Stomach (tissue), 9 donors: ENCODE data around the gene TRAF3IP1. TPM values are rescaled to one million over a fixed set of nuclear protein-coding genes. Genes with fewer than 3 reads are reported as not detected.

Source experiments
- DNase-seq, 2 donors: peaks; one replicate each; pipeline versions ENCODE4 v3.0.0 to v3.0.0-alpha.2; 2013 to 2019
- H3K27ac ChIP-seq, 5 donors: fragments of 200-600 bp in 4 of 5; sonication (generic) in 4 of 5; one replicate each; pipeline ENCODE4 v1.5.1; 2013 to 2019; ENCODE audit warnings: mild to moderate bottlenecking in 1 of 5, moderate library complexity in 1 of 5
- H3K27me3 ChIP-seq, 3 donors: fragments of 200-600 bp; sonication (generic); one replicate each; pipeline ENCODE4 v1.5.1; 2017 to 2019; ENCODE audit warnings: mixed run types in 1 of 3
- H3K36me3 ChIP-seq, 4 donors: fragments of 200-600 bp; sonication (generic); 1 replicate in 3 of 4; 2 replicates in 1 of 4; pipeline ENCODE4 v1.5.1; 2016 to 2019
- H3K4me1 ChIP-seq, 4 donors: fragments of 200-600 bp; sonication (generic); one replicate each; pipeline ENCODE4 v1.5.1; 2016 to 2019
- H3K4me3 ChIP-seq, 4 donors: fragments of 200-600 bp; sonication (generic) in 3 of 4; one replicate each; pipeline ENCODE4 v1.5.1; 2016 to 2019; ENCODE audit warnings: mild to moderate bottlenecking in 1 of 4
- H3K9me3 ChIP-seq, 4 donors: fragments of 200-600 bp; sonication (generic); one replicate each; pipeline ENCODE4 v1.5.1; 2016 to 2019
- EP300 ChIP-seq: sonication (generic); formaldehyde crosslinking; IDR thresholded peaks from one replicate; pipeline ENCODE4 v1.6.1; 2017; ENCODE audit warnings: antibody characterized with exemption
- POLR2A ChIP-seq, 4 donors: fragments of 450-650 bp; IDR thresholded peaks; one replicate each; pipeline ENCODE4 v1.6.1; 2016; ENCODE audit warnings: antibody characterized with exemption in 4 of 4, control low read depth in 2 of 4, mild to moderate bottlenecking in 1 of 4, moderate library complexity in 1 of 4
- POLR2AphosphoS5 ChIP-seq, 3 donors: sonication (generic); formaldehyde crosslinking; IDR thresholded peaks; one replicate each; pipeline ENCODE4 v1.6.1; 2016; ENCODE audit warnings: antibody characterized with exemption in 3 of 3
- WGBS, 5 donors: extraction: QIAGEN DNeasy Blood & Tissue Kit in 3 of 5; methylation state at CpG; one replicate each; pipeline versions ENCODE4 v1.1.5 to v1.1.7; 2013 to 2018; 5-methylcytosine and 5-hydroxymethylcytosine counted together
- intact Hi-C: fragments of 100-400 bp; cut with DNase I; formaldehyde crosslinking; loops from one replicate; pipeline ENCODE4 v1.15.1; 2023; ENCODE audit warnings: low total_unique reads
- polyA plus RNA-seq, 3 donors: library from polyadenylated mRNA; stranded (reverse); fragments of 200-250 nt; gene quantifications; one replicate each; pipeline ENCODE4 v1.2.3, GENCODE V29; 2013
- total RNA-seq, 5 donors: library from RNA; depleted of rRNA; stranded (reverse); fragments of >200 nt; gene quantifications; one replicate each; pipeline versions ENCODE4 v1.1.0 to v1.2.3, GENCODE V29; 2014 to 2016
- TF ChIP-seq, protein P1 (sequence below), 7 experiments: fragments of 450-650 bp in 4 of 7; fragments of 200-600 bp in 3 of 7; sonication (generic) in 3 of 7; IDR thresholded peaks; one replicate each; pipeline ENCODE4 v1.5.1; 2016 to 2019; ENCODE audit warnings: antibody characterized with exemption in 7 of 7, control low read depth in 2 of 7, mild to moderate bottlenecking in 1 of 7
- donor health status: healthy with polysubstance abuse.
- donor health status: Bipolar disorder and iron deficiency.
- donor health status: healthy.

Gene TRAF3IP1
- total and polyA plus RNA-seq, 8 donors: 0.58 to 21.1 (median 10.8) TPM

DNA sequence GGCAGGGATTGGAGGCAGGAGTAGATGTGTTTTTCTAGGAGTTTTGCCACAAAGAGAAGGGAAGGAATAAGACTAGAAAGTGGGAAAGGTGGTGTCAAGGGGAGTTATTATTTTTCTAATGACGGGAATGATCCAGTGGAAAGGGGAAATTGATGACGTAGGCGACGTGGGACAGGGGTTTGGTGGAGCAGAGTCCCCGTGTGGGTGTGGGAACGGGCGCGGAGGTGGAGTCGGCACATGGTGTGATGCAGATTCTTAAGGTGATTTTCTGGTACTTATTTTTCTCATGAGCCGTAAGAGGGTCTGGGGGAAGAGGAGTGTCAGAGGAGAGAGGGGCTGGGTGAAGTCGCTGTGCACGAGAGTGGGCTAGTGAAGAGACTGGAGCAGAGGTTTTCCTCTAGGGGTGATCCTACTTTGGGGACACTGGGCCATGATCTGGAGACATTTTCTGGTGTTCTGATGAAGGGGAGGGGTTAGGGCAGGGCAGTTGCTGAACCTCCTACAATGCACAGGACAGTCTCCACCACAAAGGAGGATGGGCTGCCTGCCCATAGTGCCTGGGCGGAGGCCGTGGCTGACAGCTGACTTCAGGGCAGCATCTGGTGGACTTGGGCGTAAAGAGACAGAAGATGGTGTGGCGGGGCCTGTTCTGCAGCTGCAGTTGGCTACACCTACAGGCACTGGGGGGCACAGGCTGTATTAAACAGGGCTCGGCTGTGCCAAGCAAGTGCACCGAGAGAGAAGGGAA, 30.0 kb downstream of the TRAF3IP1 start:
- H3K36me3 ChIP-seq: peaks cover 16 to 96% (median 85%) of the 10 kb centered on the region in 4 donors
- 91 to 97% (median 96%) methylated on average over 18 of the region's 18 CpGs for WGBS, 5 donors
- no peaks in the 10 kb centered on the region for H3K27me3 ChIP-seq
- no peak for DNase-seq
- H3K9me3 ChIP-seq: no peaks in the 10 kb centered on the region
- TF ChIP-seq, protein P1, sequence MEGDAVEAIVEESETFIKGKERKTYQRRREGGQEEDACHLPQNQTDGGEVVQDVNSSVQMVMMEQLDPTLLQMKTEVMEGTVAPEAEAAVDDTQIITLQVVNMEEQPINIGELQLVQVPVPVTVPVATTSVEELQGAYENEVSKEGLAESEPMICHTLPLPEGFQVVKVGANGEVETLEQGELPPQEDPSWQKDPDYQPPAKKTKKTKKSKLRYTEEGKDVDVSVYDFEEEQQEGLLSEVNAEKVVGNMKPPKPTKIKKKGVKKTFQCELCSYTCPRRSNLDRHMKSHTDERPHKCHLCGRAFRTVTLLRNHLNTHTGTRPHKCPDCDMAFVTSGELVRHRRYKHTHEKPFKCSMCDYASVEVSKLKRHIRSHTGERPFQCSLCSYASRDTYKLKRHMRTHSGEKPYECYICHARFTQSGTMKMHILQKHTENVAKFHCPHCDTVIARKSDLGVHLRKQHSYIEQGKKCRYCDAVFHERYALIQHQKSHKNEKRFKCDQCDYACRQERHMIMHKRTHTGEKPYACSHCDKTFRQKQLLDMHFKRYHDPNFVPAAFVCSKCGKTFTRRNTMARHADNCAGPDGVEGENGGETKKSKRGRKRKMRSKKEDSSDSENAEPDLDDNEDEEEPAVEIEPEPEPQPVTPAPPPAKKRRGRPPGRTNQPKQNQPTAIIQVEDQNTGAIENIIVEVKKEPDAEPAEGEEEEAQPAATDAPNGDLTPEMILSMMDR (IDR thresholded peaks at IDR 0.05): no peak
- TF ChIP-seq EP300 (no peak), POLR2AphosphoS5 (IDR thresholded peaks at IDR 0.05) (no peak), POLR2A (IDR thresholded peaks at IDR 0.05) (no peak)
- no peak overlapping the region for H3K27ac ChIP-seq
- no peak overlapping the region for H3K4me3 ChIP-seq
- no peaks in the 10 kb centered on the region for H3K4me1 ChIP-seq
- intact Hi-C loops: no loop called here

DNA sequence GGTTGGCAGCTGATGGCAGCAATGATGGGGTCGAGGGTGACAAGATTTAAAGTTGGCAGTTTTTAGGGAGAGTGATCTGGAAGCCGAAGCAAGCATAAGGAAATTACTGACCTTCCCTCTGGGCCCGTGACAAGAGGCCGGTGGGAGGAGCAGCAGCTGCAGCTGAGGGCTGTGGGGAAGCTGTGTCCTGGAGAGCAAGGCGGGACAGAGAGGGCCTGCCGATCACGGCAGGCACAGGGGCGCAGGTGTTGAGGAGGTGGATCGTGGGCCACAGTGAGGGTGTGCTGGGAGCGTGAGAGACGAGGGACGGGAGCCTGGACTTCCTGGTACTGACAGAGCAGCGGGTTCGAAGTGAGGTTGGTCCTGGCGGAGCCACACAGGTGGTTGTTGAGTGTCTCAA, 31.0 kb downstream of the TRAF3IP1 start:
- H3K4me1 ChIP-seq: no peaks in the 10 kb centered on the region
- WGBS, 5 donors: 81 to 85% (median 84%) methylated on average over 15 of the region's 15 CpGs
- H3K27ac ChIP-seq: no peak overlapping the region
- H3K4me3 ChIP-seq: no peak overlapping the region
- H3K36me3 ChIP-seq: peaks cover 18 to 92% (median 86%) of the 10 kb centered on the region in 4 donors
- DNase-seq: no peak
- no peaks in the 10 kb centered on the region for H3K27me3 ChIP-seq
- no peak for TF ChIP-seq EP300
- TF ChIP-seq, protein P1 (IDR thresholded peaks at IDR 0.05): no peak
- no peak for TF ChIP-seq POLR2A (IDR thresholded peaks at IDR 0.05)
- no peak for TF ChIP-seq POLR2AphosphoS5 (IDR thresholded peaks at IDR 0.05)
- intact Hi-C loops: no loop called here
- no peaks in the 10 kb centered on the region for H3K9me3 ChIP-seq

DNA sequence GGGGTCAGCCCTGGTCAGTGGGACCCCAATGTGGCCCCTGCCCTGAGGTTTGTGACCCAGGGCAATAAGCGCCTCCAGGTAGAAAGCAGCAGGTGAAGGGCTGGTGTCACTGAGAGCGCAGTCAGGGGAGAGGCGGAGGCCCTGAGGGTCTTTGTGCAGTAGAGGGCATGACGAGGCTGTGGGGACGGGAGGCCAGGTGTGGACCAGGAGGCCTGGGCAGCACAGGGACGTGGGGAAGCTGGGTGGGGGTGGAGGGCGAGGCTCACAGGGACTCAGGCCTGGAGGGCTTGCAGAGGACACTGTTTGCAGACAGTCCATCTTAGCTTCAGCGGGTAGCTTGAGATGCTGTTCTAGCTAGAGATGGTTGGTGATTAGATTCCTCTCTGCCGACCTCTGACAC, 32.0 kb downstream of the TRAF3IP1 start:
- no peak for TF ChIP-seq POLR2AphosphoS5 (IDR thresholded peaks at IDR 0.05)
- TF ChIP-seq POLR2A (IDR thresholded peaks at IDR 0.05): no peak
- TF ChIP-seq, protein P1 (IDR thresholded peaks at IDR 0.05): no peak
- no peak for TF ChIP-seq EP300
- Histone ChIP-seq H3K27ac (no peak overlapping the region), H3K27me3 (no peaks in the 10 kb centered on the region), H3K4me1 (peaks cover 0 to 3% (median 1%) of the 10 kb centered on the region in 4 donors), H3K9me3 (no peaks in the 10 kb centered on the region), H3K4me3 (no peak overlapping the region), H3K36me3 (peaks cover 21 to 90% (median 85%) of the 10 kb centered on the region in 4 donors)
- intact Hi-C loops: no loop called here
- no peak for DNase-seq
- WGBS, 5 donors: 88 to 96% (median 93%) methylated on average over 9 of the region's 9 CpGs

DNA sequence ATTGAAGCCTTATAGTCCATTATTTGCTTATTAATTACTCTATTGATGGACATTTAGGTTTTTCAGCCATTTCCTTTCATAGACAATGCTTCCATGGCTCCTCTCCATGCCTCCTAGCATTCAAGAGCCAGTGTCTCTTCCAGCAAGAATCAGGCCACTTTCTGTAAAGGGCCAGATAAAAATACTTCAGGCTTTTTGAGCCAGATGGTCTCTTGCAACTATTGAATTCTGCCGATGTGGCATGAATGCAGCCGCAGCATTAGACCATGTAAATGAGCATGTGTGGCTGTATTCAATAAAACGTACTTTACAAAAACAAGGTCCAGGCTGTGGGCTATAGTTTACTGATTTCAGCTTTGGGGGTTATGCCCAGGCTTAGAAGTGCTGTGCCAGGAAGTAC, 38.5 kb downstream of the TRAF3IP1 start:
- no peak overlapping the region for H3K27ac ChIP-seq
- no peaks in the 10 kb centered on the region for H3K27me3 ChIP-seq
- H3K36me3 ChIP-seq: peaks cover 12 to 71% (median 59%) of the 10 kb centered on the region in 4 donors
- H3K4me1 ChIP-seq: peaks cover 0 to 14% (median 6%) of the 10 kb centered on the region in 4 donors
- no peak for DNase-seq
- intact Hi-C loops: no loop called here
- no peak overlapping the region for H3K4me3 ChIP-seq
- WGBS, 5 donors: 93 to 97% (median 94%) methylated on average over 3 of the region's 3 CpGs
- TF ChIP-seq, protein P1 (IDR thresholded peaks at IDR 0.05): no peak
- no peak for TF ChIP-seq EP300
- TF ChIP-seq POLR2AphosphoS5 (IDR thresholded peaks at IDR 0.05): no peak
- no peak for TF ChIP-seq POLR2A (IDR thresholded peaks at IDR 0.05)
- no peaks in the 10 kb centered on the region for H3K9me3 ChIP-seq
